ENCODE data around the gene KAT2B.

- TF ChIP-seq EZH2 (IDR thresholded peaks at IDR 0.05; ENCODE audit: borderline replicate concordance, insufficient read depth, low read depth, low read length, poor library complexity, severe bottlenecking) (no peak), CTCF (IDR thresholded peaks at IDR 0.05) (no peak)
Measured at GRCh38 chr3:20072422-20072821, 32.2 kb downstream of the KAT2B start.

Measured in B cell (primary cell).